Right cardiac atrium (tissue), 5 donors: ENCODE results near the gene FIZ1. TPM values are rescaled to one million over a fixed set of nuclear protein-coding genes. Genes with fewer than 3 reads are reported as not detected.
"Not testable (repeated sequence)": the region's sequence is repeated elsewhere in the genome, so short reads cannot be mapped to it uniquely, and the experiment has no call there.

Experiments
- ATAC-seq, 2 donors: fragments of 200-7000 bp; cut with Tn5 transposase; one replicate each; pipeline versions ENCODE4 v1.8.0 to v1.9.1; 2020; ENCODE audit warnings: moderate library complexity in 2 of 2, mild to moderate bottlenecking in 1 of 2
- DNase-seq, 3 donors: peaks; one replicate each; pipeline ENCODE4 v3.0.0-alpha.2; 2020
- H3K27ac ChIP-seq: one replicate; pipeline ENCODE4 v1.5.1; 2013; ENCODE audit warnings: mild to moderate bottlenecking, low read length, control low read depth, moderate library complexity
- H3K27me3 ChIP-seq: one replicate; pipeline ENCODE4 v1.6.1; 2013; ENCODE audit not compliant: control insufficient read depth, insufficient read depth
- H3K4me1 ChIP-seq: one replicate; pipeline ENCODE4 v1.6.1; 2013; ENCODE audit warnings: low read length; ENCODE audit not compliant: control insufficient read depth, insufficient read depth
- H3K4me3 ChIP-seq: one replicate; pipeline ENCODE4 v1.5.1; 2013; ENCODE audit warnings: low read length, control low read depth
- H3K9me3 ChIP-seq: one replicate; pipeline ENCODE4 v1.6.1; 2013; ENCODE audit warnings: low read length; ENCODE audit not compliant: control insufficient read depth
- WGBS: extraction: QIAGEN DNeasy Blood & Tissue Kit; methylation state at CpG from one replicate; pipeline ENCODE4 v1.1.7; 2013; 5-methylcytosine and 5-hydroxymethylcytosine counted together
- intact Hi-C, 4 donors: fragments of 100-400 bp; cut with DNase I; formaldehyde crosslinking; loops; one replicate each; pipeline versions ENCODE4 v1.11.0 to v1.14.0; 2022 to 2023
- polyA plus RNA-seq: library from polyadenylated mRNA; stranded (reverse); fragments of 200-250 nt; gene quantifications from one replicate; pipeline ENCODE4 v1.2.3, GENCODE V29; 2013
- total RNA-seq, 4 donors: library from RNA; stranded (reverse); fragmentation: NEBNext Ultra II Directional; extraction: Animal tissue kit (Norgen Biotek cat#: 25700); gene quantifications; one replicate each; pipeline ENCODE4 v1.2.1, GENCODE V29; 2021
- donor health status: healthy with polysubstance abuse.
- donor health status: DM: no; HTN: yes; CAD: no.
- donor health status: DM: no; HTN: no; CAD: no.
- donor health status: DM: no; HTN: yes; CAD: no; lungs with severe emphysema.
- donor health status: DM: yes; HTN: yes; CAD: no.

FIZ1 gene
- total and polyA plus RNA-seq, 5 donors, result 16.3 to 20.0 (median 18.2) TPM

DNA sequence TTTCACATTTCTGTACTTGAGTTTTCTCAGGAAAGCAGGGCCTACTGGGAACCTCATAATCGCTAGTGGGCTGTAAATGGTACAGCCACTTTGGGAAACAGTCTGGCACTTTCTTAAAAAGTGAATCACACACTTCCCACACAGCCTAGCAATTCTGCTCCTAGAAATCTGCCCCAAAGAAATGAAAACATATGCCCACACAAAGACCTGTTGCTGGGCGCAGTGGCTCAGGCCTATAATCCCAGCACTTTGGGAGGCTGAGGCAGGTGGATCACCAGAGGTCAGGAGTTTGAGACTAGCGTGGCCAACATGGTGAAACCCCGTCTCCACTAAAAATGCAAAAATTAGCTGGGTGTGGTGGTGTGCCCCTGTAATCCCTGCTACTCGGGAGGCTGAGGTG, 29.8 kb downstream of the FIZ1 start:
- DNase-seq, H3K9me3 ChIP-seq, H3K4me1 ChIP-seq, H3K4me3 ChIP-seq, ATAC-seq, H3K27me3 ChIP-seq, intact Hi-C loops, H3K27ac ChIP-seq: not testable (repeated sequence)
- WGBS, result 92% methylated on average over 5 of the region's 5 CpGs

DNA sequence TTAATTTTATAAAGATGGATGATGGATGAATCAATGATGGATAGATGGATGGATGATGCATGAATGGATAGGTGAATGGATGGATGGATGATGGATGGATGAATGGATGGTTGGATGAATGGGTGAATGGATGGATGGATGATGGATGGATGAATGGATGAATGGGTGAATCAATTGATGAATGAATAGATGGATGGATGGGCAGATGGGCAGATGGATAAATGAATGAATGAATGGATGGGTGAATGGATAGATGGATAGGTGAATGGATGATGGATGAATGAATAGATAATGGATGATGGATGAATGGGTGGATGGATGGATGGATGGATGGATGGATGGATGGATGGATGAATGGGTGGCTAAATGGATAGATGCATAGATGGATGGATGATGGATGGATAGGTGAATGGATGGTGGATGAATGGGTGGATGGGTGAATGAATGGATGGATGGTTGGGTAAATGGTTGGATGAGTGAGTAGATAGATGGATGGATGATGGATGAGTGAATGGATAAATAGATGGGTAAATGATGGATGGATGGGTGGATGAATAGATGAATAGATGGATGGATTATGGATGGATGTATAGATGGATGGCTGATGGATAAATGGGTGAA, 31.5 kb downstream of the FIZ1 start:
- ATAC-seq (no peak), DNase-seq (no peak)
- H3K9me3 ChIP-seq, result no peaks in the 10 kb centered on the region
- no peaks in the 10 kb centered on the region for H3K27me3 ChIP-seq
- H3K4me1 ChIP-seq, result no peaks in the 10 kb centered on the region
- intact Hi-C loops, result no loop called here
- H3K27ac ChIP-seq, result no peak overlapping the region
- H3K4me3 ChIP-seq, result no peak overlapping the region

DNA sequence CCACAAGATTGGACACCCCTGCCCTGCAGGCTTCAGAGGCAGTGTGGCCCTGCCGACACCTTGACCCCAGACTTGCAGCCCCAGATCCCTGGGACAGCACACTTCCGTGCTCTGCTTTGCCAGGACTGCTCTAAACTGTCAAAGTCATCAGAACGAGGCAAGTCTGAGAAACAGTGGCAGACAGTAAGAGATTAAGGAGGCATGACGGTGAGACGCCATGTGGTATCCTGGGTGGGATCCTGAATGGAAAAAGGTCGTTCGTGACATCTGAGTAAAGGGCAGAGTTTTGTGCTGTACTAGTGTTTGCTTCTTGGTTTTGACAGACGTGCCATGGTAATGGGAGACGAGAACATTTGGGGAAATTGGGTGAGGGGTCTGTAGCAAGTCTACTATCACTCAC, 32.5 kb downstream of the FIZ1 start:
- no peaks in the 10 kb centered on the region for H3K9me3 ChIP-seq
- 34% methylated on average over 9 of the region's 9 CpGs for WGBS
- H3K4me1 ChIP-seq, result no peaks in the 10 kb centered on the region
- H3K4me3 ChIP-seq, result no peak overlapping the region
- intact Hi-C loops, result no loop called here
- no peak for ATAC-seq
- no peak overlapping the region for H3K27ac ChIP-seq
- H3K27me3 ChIP-seq, result no peaks in the 10 kb centered on the region
- peak in 1 of 3 donors; percentile 22 for DNase-seq

DNA sequence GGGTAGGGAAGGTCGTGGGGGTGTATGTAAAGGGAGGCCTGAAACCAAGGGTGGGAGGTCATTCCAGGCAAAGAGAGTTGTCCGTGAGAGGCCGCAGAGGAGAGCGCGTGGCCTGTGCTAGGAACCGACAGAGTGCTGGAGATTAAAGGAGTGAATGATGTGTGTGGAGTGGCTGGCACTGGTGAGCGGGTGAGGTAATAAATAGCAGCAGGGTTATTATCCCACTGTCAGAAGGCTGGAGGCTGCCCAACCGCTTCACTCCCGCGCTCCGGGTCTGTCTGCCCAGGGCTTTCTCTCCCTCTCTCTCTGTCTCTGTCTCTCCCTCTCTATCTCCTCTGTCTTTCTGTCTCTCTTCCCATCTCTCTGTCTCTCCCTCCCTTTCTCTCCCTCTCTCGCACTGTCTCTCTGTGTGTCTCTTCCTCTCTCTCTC, 36.0 kb downstream of the FIZ1 start:
- WGBS, result 30% methylated on average over 12 of the region's 12 CpGs
- Histone ChIP-seq H3K4me1 (no peaks in the 10 kb centered on the region), H3K9me3 (no peaks in the 10 kb centered on the region), H3K27ac (peak overlapping the region; percentile 77), H3K27me3 (no peaks in the 10 kb centered on the region), H3K4me3 (no peak overlapping the region)
- ATAC-seq, result peak; percentile 88 to 91
- DNase-seq, result peak; percentile 59 to 83 (median 83)
- intact Hi-C loops, result no loop called here

DNA sequence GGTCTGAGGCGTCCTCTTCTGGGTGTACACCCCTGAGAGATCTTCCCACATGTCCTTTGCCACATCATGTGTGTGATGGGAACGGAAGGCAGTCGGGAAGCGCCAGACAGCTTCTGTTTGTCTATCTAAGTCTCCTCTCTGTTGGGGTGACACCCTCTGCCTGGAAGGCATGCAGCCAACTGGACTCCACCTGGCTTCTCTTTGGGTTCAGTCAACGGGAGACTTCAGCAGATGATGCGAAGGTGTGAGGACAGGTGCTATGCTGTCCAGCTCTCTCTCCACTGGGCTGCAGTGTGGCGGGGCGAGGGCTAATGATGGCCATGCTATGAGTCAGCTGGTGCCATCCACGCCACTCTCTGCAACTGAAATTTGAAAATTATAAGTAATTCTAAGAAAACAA, 39.6 kb downstream of the FIZ1 start:
- Histone ChIP-seq H3K4me1 (no peaks in the 10 kb centered on the region), H3K4me3 (no peak overlapping the region), H3K9me3 (no peaks in the 10 kb centered on the region), H3K27ac (no peak overlapping the region), H3K27me3 (no peaks in the 10 kb centered on the region)
- 77% methylated on average over 9 of the region's 9 CpGs for WGBS
- peak in 2 of 3 donors; percentile 13 to 30 for DNase-seq
- intact Hi-C loops, result no loop called here
- ATAC-seq, result no peak

DNA sequence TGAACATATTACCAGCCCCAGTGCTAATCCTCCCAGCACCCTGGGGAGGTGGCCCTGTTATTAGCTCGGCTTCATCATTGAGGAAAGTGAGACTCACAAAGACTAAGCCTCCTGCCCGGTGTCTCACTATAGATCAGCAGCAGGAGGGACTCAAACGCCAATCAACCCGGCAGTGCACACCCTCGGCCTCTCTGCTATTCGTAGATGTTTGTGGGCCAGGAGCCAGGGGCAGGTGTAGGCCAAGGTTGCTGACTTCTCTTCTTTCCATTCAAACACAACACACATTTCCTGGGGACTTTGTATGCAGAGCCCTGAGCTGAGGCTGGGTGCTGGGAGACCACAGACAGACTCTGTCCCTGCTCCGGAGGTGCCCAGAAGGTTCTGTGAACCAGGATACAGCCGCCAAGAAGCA, 44.6 kb downstream of the FIZ1 start:
- Histone ChIP-seq H3K9me3 (no peaks in the 10 kb centered on the region), H3K27ac (no peak overlapping the region), H3K4me1 (no peaks in the 10 kb centered on the region), H3K4me3 (no peak overlapping the region), H3K27me3 (no peaks in the 10 kb centered on the region)
- 75% methylated on average over 8 of the region's 8 CpGs for WGBS
- ATAC-seq, result no peak
- intact Hi-C loops, result no loop called here
- peak in 1 of 3 donors; percentile 3 for DNase-seq

DNA sequence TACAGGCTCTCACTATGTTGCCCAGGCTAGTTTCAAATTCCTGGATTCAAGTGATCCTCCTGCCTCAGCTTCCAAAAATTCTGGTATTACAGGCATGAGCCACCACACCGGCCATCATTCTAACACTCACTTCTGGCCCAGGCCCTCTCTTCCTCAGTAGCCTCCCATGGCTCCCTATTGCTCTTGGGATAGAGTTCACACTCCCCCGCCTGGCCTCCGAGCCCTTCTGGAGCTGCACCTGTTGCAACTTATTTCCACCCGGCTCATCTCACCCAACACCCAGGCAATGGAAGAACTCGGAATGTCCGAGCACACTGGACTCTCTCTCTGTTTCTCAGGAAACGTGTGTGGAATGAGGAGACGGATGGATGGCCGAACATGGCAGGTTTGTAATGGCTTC, 45.0 kb downstream of the FIZ1 start:
- Histone ChIP-seq H3K4me3 (no peak overlapping the region), H3K27ac (no peak overlapping the region), H3K27me3 (no peaks in the 10 kb centered on the region), H3K9me3 (no peaks in the 10 kb centered on the region), H3K4me1 (no peaks in the 10 kb centered on the region)
- 87% methylated on average over 9 of the region's 9 CpGs for WGBS
- intact Hi-C loops, result no loop called here
- no peak for ATAC-seq
- peak in 1 of 3 donors; percentile 11 for DNase-seq

DNA sequence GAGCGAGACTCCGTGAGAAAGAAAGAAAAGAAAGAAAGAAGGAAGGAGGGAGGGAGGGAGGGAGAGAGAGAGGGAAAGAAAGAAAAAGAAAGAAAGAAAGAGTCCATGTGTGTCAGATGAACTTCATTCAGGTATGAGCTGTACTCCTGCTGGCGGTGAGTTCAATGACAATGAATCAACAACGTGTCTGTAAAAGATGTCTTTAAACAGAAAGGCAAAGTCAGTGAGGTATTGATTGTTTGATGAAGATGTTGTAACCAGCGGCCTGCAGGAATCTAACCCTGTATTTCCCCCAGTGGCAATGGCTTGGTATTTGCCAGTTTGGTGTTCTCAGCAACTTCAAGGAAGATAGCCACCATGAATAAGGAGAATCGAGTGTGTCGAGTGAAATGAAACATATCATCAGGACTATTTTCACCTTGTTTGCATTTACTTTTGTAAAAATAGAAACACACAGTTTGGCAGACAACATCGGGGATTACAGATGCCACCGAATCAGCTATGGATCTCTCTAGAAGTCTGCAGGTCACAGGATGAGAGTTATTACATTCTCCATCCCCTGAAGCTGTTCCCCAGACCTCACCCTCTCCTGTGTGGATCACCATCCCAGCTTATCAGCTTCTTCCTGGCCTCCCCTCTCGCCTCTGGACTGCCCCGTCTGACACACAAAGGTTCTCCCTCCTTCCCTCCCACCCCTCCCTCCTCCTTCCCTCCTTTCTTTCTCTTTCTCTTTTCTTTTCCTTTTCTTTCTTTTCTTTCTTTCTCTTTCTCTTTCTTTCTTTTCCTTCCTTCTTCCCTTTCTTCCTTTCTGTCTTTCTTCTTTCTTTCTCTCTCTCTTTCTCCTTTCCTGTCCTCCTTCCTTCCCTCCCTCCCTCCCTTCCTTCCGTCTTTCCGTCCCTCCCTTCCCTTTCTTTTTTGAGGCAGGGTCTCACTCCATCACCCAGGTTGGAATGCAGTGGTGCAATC, 45.8 kb downstream of the FIZ1 start:
- 55% methylated on average over 13 of the region's 13 CpGs for WGBS
- no peaks in the 10 kb centered on the region for H3K27me3 ChIP-seq
- no peaks in the 10 kb centered on the region for H3K9me3 ChIP-seq
- peak in 1 of 3 donors; percentile 4 for DNase-seq
- no peak for ATAC-seq
- no peak overlapping the region for H3K27ac ChIP-seq
- intact Hi-C loops, result no loop called here
- H3K4me3 ChIP-seq, result no peak overlapping the region
- no peaks in the 10 kb centered on the region for H3K4me1 ChIP-seq

DNA sequence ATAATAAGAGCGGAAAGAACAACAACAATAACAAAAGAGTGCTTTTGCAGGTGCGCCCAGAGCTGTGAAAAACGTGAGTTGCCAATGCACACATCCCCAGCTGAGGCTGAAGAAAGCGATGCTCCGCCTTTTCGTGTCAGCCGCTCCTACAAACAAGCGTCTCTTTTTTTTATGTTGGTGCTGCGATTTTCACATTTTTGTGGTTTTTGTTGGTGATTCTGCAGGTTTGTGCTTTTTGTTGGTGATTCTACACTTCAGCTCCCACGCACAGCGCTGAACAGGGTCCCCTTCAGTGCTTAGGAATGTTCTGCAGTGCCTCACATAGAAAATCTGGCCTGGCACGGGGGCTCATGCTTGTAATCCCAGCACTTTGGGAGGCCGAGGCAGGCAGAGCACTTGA, 46.7 kb downstream of the FIZ1 start:
- no peak overlapping the region for H3K4me3 ChIP-seq
- H3K27me3 ChIP-seq, result no peaks in the 10 kb centered on the region
- ATAC-seq (no peak), DNase-seq (peak in 1 of 3 donors; percentile 40)
- WGBS, result 67% methylated on average over 13 of the region's 13 CpGs
- intact Hi-C loops, result no loop called here
- no peaks in the 10 kb centered on the region for H3K4me1 ChIP-seq
- H3K27ac ChIP-seq, result no peak overlapping the region
- no peaks in the 10 kb centered on the region for H3K9me3 ChIP-seq

DNA sequence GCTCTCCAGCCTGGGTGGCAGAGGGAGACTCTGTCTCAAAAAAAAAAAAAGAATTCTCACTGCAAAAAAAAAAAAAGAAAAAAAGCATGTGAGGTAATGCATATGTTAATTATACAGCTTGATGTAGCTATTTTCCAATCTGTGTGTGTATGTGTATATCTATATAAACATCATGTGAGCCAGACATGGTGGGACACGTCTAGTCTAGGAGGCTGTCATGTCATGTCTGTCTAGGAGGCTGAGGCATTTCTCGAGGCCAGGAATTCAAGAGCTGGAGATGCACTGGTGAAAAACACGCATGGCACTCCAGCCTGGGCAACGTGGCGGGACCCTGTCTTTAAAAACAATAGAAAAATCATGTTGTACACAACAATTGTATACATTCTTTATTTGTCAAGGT, 47.1 kb downstream of the FIZ1 start:
- Histone ChIP-seq H3K4me1 (no peaks in the 10 kb centered on the region), H3K27ac (no peak overlapping the region), H3K27me3 (no peaks in the 10 kb centered on the region), H3K9me3 (no peaks in the 10 kb centered on the region), H3K4me3 (no peak overlapping the region)
- intact Hi-C loops, result no loop called here
- peak in 1 of 3 donors; percentile 5 for DNase-seq
- no peak for ATAC-seq
- WGBS, result 73% methylated on average over 5 of the region's 5 CpGs

DNA sequence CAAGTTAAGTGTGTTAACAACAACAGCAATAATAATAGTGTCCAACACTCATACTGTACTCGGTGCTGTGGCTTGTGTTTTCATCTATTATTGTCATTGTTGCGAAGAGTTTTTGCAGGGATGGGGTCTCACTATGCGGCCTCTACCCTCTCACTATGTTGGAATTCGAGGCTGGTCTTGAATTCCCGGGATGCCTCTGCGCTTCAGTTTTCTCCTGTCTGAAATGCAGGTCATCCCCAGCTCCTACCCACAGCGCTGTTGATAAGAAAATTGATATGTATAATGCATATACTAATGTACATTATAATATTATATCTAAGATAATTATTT, 49.0 kb downstream of the FIZ1 start:
- Histone ChIP-seq H3K4me1 (no peaks in the 10 kb centered on the region), H3K4me3 (no peak overlapping the region), H3K27ac (no peak overlapping the region), H3K27me3 (no peaks in the 10 kb centered on the region), H3K9me3 (no peaks in the 10 kb centered on the region)
- no peak for ATAC-seq
- intact Hi-C loops, result no loop called here
- DNase-seq, result no peak
- WGBS, result 39% methylated on average over 7 of the region's 7 CpGs
